Uterus (tissue), 4 donors: ENCODE results near the gene ADCY5. TPM values are rescaled to one million over a fixed set of nuclear protein-coding genes. Genes with fewer than 3 reads are reported as not detected.
A peak's percentile ranks its signal among the peaks of the same experiment; 100 is the strongest.

ENCODE experiments used
- DNase-seq, 2 donors: peaks; one replicate each; pipeline ENCODE4 v3.0.0-alpha.2; 2019 to 2020
- H3K27ac ChIP-seq, 2 donors: fragments of 200-600 bp; sonication (generic); 1 replicate in 1 of 2; 2 replicates in 1 of 2; pipeline ENCODE4 v1.5.1; 2016 to 2018
- H3K27me3 ChIP-seq, 2 donors: fragments of 200-600 bp; sonication (generic); one replicate each; pipeline ENCODE4 v1.5.1; 2018 to 2019; ENCODE audit warnings: control low read depth in 1 of 2
- H3K36me3 ChIP-seq, 2 donors: fragments of 200-600 bp; sonication (generic); one replicate each; pipeline ENCODE4 v1.5.1; 2019; ENCODE audit warnings: control low read depth in 1 of 2
- H3K4me1 ChIP-seq, 2 donors: fragments of 200-600 bp; sonication (generic); one replicate each; pipeline ENCODE4 v1.5.1; 2018 to 2019; ENCODE audit warnings: control low read depth in 1 of 2
- H3K4me3 ChIP-seq, 2 donors: fragments of 200-600 bp; sonication (generic); 1 replicate in 1 of 2; 2 replicates in 1 of 2; pipeline ENCODE4 v1.5.1; 2018 to 2019; ENCODE audit warnings: mild to moderate bottlenecking in 1 of 2
- H3K9me3 ChIP-seq, 2 donors: fragments of 200-600 bp; sonication (generic); one replicate each; pipeline ENCODE4 v1.5.1; 2019; ENCODE audit warnings: control low read depth in 1 of 2
- POLR2A ChIP-seq, 2 donors: fragments of 450-650 bp; IDR thresholded peaks; one replicate each; pipeline ENCODE4 v1.6.1; 2016; ENCODE audit warnings: antibody characterized with exemption in 2 of 2, mild to moderate bottlenecking in 1 of 2, moderate library complexity in 1 of 2
- intact Hi-C: fragments of 100-400 bp; cut with DNase I; formaldehyde crosslinking; loops from one replicate; pipeline ENCODE4 v1.15.1; 2023; ENCODE audit warnings: low total_unique reads
- total RNA-seq, 4 donors: library from RNA; depleted of rRNA in 3 of 4; stranded (reverse); fragments of >200 nt in 3 of 4; gene quantifications; one replicate each; pipeline versions ENCODE4 v1.1.0 to v1.2.4, GENCODE V29; 2014 to 2023
- TF ChIP-seq, protein P1 (sequence below), 4 experiments: fragments of 200-600 bp in 2 of 4; fragments of 450-650 bp in 2 of 4; sonication (generic) in 2 of 4; IDR thresholded peaks; one replicate each; pipeline ENCODE4 v1.5.1; 2016 to 2019; ENCODE audit warnings: antibody characterized with exemption in 4 of 4, mild to moderate bottlenecking in 2 of 4, moderate library complexity in 1 of 4
- donor health status: DM: yes; HTN: yes; CAD: no.

Gene ADCY5
- total RNA-seq, 4 donors from 2014 or later: 21.1 to 43.5 (median 34.7) TPM

DNA sequence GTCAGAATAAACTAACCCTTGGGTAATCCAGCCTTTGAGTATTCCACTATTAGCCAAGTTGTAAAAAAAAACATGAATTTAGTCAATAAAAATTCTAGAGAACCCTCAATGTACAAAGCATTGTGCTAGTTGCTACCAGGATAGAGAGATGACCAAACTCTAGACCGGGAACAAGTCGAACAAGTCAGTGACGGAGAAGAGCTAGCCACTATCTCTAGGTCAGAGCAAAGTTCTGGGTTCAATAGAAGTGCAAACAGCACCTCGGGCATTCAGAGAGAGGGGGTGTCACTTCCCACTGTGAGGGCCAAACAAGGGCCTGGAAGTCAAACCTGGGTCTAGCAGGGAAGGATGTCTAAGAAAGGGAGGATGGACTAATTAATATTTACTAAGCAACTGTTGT is 2.3 kb upstream of the ADCY5 start:
- no peak for DNase-seq
- Histone ChIP-seq H3K9me3 (no peaks in the 10 kb centered on the region), H3K27ac (no peak overlapping the region), H3K27me3 (no peaks in the 10 kb centered on the region), H3K36me3 (no peaks in the 10 kb centered on the region), H3K4me1 (peaks cover 0 to 4% of the 10 kb centered on the region in 2 donors), H3K4me3 (no peak overlapping the region)
- no peak for TF ChIP-seq POLR2A (IDR thresholded peaks at IDR 0.05)
- TF ChIP-seq, protein P1, sequence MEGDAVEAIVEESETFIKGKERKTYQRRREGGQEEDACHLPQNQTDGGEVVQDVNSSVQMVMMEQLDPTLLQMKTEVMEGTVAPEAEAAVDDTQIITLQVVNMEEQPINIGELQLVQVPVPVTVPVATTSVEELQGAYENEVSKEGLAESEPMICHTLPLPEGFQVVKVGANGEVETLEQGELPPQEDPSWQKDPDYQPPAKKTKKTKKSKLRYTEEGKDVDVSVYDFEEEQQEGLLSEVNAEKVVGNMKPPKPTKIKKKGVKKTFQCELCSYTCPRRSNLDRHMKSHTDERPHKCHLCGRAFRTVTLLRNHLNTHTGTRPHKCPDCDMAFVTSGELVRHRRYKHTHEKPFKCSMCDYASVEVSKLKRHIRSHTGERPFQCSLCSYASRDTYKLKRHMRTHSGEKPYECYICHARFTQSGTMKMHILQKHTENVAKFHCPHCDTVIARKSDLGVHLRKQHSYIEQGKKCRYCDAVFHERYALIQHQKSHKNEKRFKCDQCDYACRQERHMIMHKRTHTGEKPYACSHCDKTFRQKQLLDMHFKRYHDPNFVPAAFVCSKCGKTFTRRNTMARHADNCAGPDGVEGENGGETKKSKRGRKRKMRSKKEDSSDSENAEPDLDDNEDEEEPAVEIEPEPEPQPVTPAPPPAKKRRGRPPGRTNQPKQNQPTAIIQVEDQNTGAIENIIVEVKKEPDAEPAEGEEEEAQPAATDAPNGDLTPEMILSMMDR (IDR thresholded peaks at IDR 0.05): no peak
- intact Hi-C loops: loop anchor here (10.0 kb wide), 1 partner anchor 106 kb away; no protein-coding TSS in a partner anchor

DNA sequence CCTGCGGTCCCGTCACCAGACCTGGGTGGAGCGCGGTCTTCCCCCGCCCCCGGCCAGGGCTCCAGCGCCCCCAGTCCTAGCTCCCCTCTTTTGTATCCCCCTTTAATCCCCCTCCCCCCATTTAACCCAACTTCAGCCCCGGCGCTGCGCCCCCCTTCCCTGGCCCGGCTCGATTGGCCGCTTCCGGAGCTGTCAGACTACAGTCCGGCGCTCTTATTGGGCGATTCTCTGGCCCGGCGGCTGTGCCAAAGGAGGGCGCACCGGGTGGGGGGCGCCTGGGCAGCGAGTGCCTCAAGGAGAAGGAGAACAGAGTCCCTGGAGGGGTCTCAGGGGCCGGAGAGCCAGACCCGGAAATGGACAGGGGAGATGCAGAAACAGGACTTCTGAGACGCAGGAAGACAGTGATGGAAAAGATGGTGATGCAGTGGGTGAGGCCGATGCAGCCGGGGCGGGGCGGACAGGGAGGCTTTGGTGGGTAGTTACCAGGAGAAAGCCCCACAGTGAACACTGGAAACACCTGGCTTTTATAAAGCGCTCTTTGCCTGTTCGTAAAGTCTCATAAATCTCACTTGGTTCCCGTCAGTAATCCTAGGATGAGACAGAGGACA is 1.2 kb upstream of the ADCY5 start:
- DNase-seq: peak; percentile 52 to 53
- no peaks in the 10 kb centered on the region for H3K27me3 ChIP-seq
- H3K9me3 ChIP-seq: no peaks in the 10 kb centered on the region
- H3K36me3 ChIP-seq: no peaks in the 10 kb centered on the region
- no peak for TF ChIP-seq POLR2A (IDR thresholded peaks at IDR 0.05)
- TF ChIP-seq, protein P1 (IDR thresholded peaks at IDR 0.05): no peak
- peak overlapping the region; percentile 86 for H3K27ac ChIP-seq
- H3K4me1 ChIP-seq: peaks cover 0 to 4% of the 10 kb centered on the region in 2 donors
- intact Hi-C loops: loop anchor here (10.0 kb wide), 1 partner anchor 105 kb away; no protein-coding TSS in a partner anchor
- peak overlapping the region; percentile 51 to 62 for H3K4me3 ChIP-seq

DNA sequence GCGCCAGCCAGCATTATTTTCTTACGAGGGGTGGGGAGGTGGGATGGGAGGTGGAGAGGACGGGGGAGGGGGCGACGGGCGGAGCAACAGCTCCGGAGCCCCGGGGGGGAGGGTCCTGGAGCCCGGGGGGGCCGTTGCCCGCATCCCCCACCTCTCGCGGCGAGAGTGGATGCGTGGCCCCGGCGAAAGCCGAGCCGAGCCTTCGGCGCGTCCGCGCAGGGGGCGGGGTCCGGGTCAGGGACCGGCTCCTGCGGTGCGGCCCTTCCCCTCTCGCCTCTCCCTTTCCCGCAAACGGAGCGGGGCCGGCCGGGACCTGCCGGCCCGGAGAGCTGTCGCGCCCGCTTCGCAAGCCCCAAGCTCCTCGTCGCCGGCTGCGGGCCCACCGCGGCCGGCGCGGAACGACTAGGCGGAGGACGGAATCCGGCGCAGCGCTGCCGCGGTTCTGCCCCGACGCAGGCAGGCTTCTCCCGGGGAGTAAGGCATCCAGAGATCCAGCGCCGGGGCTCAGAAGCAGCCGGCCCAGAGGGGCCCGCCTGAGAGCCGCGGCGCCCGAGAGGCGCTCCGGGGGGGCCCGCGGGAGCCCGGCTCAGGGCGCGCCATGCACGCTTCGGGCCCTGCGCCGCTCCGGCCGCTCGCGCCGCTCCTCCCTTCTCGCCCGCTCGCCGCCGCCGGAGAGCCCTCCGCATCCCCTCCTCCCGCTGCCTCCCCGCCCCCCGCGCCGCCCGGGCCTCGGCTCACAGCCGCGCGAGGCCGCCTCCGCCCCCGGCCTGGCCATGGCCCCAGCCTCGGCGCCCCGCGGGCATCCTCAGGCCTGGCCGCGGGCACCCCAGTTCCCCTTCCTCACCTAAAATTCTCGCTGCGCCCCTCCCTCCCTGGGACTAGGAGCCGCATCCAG is 459 bp upstream of the ADCY5 start:
- intact Hi-C loops: no loop called here
- Histone ChIP-seq H3K27ac (peak overlapping the region; percentile 86), H3K4me3 (peak overlapping the region; percentile 51 to 62), H3K4me1 (peaks cover 0 to 4% of the 10 kb centered on the region in 2 donors), H3K36me3 (no peaks in the 10 kb centered on the region), H3K9me3 (no peaks in the 10 kb centered on the region), H3K27me3 (no peaks in the 10 kb centered on the region)
- DNase-seq: peak; percentile 33 to 50
- peak in 1 of 2 donors; percentile 20 for TF ChIP-seq POLR2A (IDR thresholded peaks at IDR 0.05)
- TF ChIP-seq, protein P1 (IDR thresholded peaks at IDR 0.05): no peak

DNA sequence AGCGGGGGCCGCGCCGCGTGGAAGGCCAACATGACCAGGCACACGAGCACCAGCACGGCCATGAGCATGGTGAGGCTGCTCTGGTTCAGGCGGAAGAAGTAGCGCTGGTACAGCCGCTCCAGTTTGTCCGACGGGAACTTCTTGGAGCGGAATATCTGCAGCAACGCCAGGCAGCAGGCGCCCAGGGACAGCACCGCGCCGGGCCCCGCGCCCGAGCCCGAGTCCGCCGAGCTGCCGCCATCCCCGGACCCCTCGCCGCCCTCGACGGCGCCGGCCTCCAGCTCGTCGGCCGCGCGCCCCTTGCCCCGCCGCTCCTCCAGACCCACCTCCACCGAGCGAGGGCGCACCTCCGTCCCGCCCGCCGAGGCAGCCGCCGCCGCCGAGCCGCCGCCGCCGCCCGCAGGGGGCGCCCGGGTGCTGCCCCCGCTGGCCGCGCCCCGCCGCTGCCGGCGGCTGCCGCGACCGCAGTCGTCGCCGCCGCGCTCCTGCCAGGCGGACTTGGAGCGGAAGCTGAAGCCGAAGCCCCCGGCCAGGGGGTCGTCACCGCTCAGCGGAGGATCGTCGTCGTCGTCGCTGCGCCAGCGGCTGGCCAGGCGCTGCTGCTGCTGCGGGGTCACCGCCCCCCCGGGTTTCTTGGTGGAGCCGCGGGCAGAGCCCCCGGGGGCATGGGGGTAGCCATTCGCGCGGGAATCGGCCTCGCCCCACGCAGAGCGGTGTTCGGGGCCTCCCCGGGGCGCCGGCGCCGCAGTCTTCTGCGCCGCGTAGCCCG is 957 bp downstream of the ADCY5 start:
- H3K27me3 ChIP-seq: no peaks in the 10 kb centered on the region
- H3K4me1 ChIP-seq: peaks cover 0 to 4% of the 10 kb centered on the region in 2 donors
- H3K36me3 ChIP-seq: no peaks in the 10 kb centered on the region
- TF ChIP-seq, protein P1 (IDR thresholded peaks at IDR 0.05): peak in 3 of 4 experiments; percentile 42 to 50 (median 50)
- no peak for TF ChIP-seq POLR2A (IDR thresholded peaks at IDR 0.05)
- peak overlapping the region; percentile 86 for H3K27ac ChIP-seq
- intact Hi-C loops: no loop called here
- H3K9me3 ChIP-seq: no peaks in the 10 kb centered on the region
- peak in 1 of 2 donors; percentile 24 for DNase-seq
- H3K4me3 ChIP-seq: peak overlapping the region; percentile 51 to 62
